Skeletal muscle tissue (tissue), 5 donors: Measurements from ENCODE around the gene BTN1A1. TPM values are rescaled to one million over a fixed set of nuclear protein-coding genes. Genes with fewer than 3 reads are reported as not detected.

ENCODE experiments used
- H3K27ac ChIP-seq: one replicate; pipeline ENCODE4 v1.7.0; 2013; ENCODE audit warnings: mild to moderate bottlenecking, low read depth, low read length, inconsistent platforms
- H3K27me3 ChIP-seq, 3 donors: one replicate each; pipeline ENCODE4 v1.7.0; 2013; ENCODE audit warnings: low read length in 3 of 3; ENCODE audit not compliant: control insufficient read depth in 3 of 3, insufficient read depth in 3 of 3
- H3K36me3 ChIP-seq, 3 donors: one replicate each; pipeline ENCODE4 v1.7.0; 2013; ENCODE audit warnings: low read length in 3 of 3; ENCODE audit not compliant: control insufficient read depth in 3 of 3, insufficient read depth in 3 of 3
- H3K4me1 ChIP-seq, 3 donors: one replicate each; pipeline ENCODE4 v1.7.0; 2013; ENCODE audit warnings: low read length in 3 of 3, mild to moderate bottlenecking in 3 of 3; ENCODE audit not compliant: control insufficient read depth in 3 of 3, insufficient read depth in 3 of 3
- H3K4me3 ChIP-seq, 3 donors: one replicate each; pipeline ENCODE4 v1.7.0; 2013; ENCODE audit warnings: low read length in 3 of 3
- H3K9ac ChIP-seq, 3 donors: one replicate each; pipeline ENCODE4 v1.7.0; 2013; ENCODE audit warnings: low read length in 3 of 3, mild to moderate bottlenecking in 3 of 3, moderate library complexity in 2 of 3, low read depth in 1 of 3
- H3K9me3 ChIP-seq, 3 donors: one replicate each; pipeline ENCODE4 v1.7.0; 2013; ENCODE audit warnings: low read length in 3 of 3; ENCODE audit not compliant: control insufficient read depth in 3 of 3
- small RNA-seq: library from RNA; depleted of rRNA; stranded (forward); fragments of <200 nt; gene quantifications from one replicate; pipeline ENCODE3, GENCODE V24; 2014
- total RNA-seq: library from RNA; depleted of rRNA; stranded (reverse); fragments of >200 nt; gene quantifications from one replicate; pipeline ENCODE4 v1.2.3, GENCODE V29; 2014
- donor health status: Osteomylitis.

The BTN1A1 gene
- total RNA-seq, 1 donor from 2014 or later: not detected

DNA sequence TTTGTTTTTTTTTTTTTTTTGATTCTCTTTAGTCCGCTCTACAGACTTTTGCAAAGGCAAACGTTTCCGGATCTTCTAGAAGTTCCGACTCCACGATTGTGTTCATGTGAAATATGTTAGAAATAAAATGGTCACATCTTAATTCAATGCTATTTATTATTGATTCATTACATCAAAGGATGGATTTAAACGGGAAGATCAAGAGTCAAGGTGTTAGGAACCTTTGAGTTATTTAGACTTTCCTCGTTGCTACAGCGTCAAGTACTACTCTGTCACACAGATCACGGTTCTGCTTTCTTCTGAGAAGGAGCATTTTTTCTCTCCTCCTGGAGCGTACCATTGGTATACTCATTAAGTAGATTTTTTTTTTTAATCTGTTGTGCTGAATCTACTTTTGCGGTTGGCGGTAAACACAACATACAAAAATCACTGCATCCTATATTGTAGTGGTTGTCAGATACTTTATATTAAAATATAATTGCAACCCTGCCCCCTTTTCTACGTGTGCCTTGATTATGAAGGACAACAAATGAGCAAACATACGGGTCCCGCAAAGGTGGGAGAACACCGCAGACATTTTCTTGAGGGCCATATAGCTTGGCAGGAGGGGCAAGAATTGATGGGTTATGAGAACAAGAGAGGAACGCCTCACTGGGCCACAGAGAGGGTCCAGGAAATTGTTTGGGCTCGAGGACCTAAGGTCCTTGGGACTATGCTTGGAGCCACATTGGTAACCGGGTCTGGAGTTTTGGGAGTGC lies 55.6 kb downstream of the BTN1A1 start:
- H3K36me3 ChIP-seq: no peaks in the 10 kb centered on the region
- H3K4me3 ChIP-seq: no peak overlapping the region
- no peak overlapping the region for H3K9ac ChIP-seq

GRCh38 chr6:26556263-26557070 lies 56.4 kb downstream of the BTN1A1 start:
- H3K4me3 ChIP-seq: no peak overlapping the region
- no peaks in the 10 kb centered on the region for H3K9me3 ChIP-seq
- H3K27ac ChIP-seq: no peak overlapping the region
- H3K27me3 ChIP-seq: no peaks in the 10 kb centered on the region
- H3K4me1 ChIP-seq: peaks cover 4 to 10% (median 8%) of the 10 kb centered on the region in 3 donors
- no peaks in the 10 kb centered on the region for H3K36me3 ChIP-seq
- H3K9ac ChIP-seq: no peak overlapping the region

More for the DNA sequence above, 55.6 kb downstream of the BTN1A1 start:
- Histone ChIP-seq H3K27ac (no peak overlapping the region), H3K27me3 (no peaks in the 10 kb centered on the region), H3K9me3 (no peaks in the 10 kb centered on the region), H3K4me1 (peaks cover 4 to 10% (median 8%) of the 10 kb centered on the region in 3 donors)

Small RNA genes lying within 50 kb of the gene (small RNA-seq; reads per million reads assigned to genes)
- not detected for gene RNU6-502P

Other genes starting within 250 kb of the BTN1A1 start
- gene BTN3A2, start 135.1 kb upstream of the BTN1A1 start, total RNA-seq: 11.0 TPM
- gene BTN2A2, start 117.2 kb upstream of the BTN1A1 start, total RNA-seq: 6.3 TPM
- 17.2 TPM for gene BTN3A1, start 98.0 kb upstream of the BTN1A1 start, total RNA-seq
- 20.9 TPM for gene BTN3A3, start 59.8 kb upstream of the BTN1A1 start, total RNA-seq
- gene BTN2A1, start 42.3 kb upstream of the BTN1A1 start, total RNA-seq: 8.4 TPM
- 45.9 TPM for gene HMGN4, start 38.1 kb downstream of the BTN1A1 start, total RNA-seq
- 16.2 TPM for gene ABT1, start 96.7 kb downstream of the BTN1A1 start, total RNA-seq
- gene ZNF322, start 159.4 kb downstream of the BTN1A1 start, total RNA-seq: 17.2 TPM